DMS79 (cell line): ENCODE results near the gene SMYD3.
"Not testable (repeated sequence)": the region's sequence is repeated elsewhere in the genome, so short reads cannot be mapped to it uniquely, and the experiment has no call there.

Experiments used
- DNase-seq: peaks from one replicate; lab custom pipeline; 2025; lab: John Stamatoyannopoulos, UW

The SMYD3 gene

DNA sequence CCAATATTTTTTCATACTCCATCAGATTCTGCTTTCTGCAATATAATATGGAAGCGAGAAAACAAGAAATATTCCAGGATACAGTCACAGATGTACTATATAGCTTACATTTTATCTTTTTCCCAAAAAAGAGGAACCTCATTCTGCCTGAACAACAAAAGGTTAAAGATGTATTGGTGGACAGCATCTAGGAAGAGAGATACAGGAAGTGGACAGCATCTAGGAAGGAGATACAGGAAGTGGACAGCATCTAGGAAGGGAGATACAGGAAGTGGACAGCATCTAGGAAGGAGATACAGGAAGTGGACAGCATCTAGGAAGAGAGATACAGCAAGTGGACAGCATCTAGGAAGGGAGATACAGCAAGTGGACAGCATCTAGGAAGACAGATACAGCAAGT is 483.0 kb downstream of the SMYD3 start:
- not testable (repeated sequence) for DNase-seq

DNA sequence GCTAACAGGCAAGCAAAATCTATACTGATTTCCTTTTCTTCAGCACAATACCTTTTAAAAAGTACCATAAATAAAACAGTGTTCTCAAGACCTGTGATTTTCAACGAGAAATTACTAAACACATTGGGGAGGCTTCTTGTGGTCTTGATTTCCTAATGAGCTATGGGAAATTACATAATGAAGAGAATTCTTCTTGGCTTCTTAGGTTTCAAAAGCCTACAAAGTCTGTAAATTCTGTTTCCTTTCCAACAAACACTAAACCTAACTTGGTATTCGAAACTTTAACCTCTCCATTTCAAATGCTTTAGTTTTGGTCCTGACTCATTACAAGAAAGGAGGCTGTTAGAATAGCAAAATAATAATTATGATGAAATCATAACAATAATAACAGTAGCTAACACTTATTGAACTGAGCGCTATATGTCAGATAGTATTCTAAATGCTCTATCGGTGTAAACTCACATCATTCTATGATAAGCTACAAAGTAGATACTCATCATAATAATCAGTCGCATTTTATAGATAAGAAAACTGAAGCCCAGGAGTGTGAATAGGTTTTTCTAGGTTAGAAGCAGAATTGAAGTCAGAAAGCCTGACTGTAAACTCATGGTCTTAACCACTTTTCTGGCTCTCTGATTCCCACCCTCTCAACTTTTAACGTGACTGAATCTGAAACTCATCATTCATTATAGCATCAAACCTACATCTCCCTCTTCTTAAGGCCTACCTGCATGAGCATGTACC is 486.7 kb downstream of the SMYD3 start:
- DNase-seq, result no peak

DNA sequence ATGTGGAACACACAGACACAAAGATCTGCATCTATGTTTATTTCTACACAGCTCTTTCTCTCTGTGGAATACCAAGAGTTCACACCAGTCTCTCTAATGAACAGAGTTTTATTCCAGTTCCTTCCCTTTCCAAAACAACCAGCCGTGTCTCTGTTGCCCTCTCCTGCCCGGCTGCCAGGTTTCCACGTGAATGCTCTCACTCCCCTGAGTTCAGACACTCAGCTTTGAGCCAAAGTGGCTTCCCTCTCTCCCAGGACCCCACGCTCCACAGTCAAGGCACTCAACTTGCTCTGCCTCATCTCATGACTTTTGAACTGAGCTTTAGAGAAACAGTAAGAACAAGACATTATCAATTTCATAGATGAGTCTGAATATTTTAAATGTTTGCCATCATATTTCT is 488.9 kb downstream of the SMYD3 start:
- no peak for DNase-seq

DNA sequence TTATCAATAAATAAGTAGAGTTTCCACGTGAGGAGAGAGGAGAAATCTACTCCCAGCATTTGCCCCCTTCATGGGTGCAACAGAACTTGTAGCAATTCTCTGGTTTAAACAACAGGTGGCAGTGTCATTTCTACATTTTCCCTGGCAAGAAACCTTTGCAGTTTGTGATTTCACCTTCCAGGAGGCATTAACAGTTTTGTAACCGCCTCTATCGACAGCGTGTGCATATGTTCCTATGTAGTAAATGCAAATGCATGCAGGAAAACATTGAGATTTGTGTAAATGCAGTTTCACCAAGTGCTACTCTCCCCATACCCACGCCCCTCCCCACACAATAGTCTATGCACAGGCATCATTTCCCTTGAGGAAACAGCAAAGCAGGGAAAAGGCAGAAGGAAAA is 494.7 kb downstream of the SMYD3 start:
- DNase-seq, result no peak

DNA sequence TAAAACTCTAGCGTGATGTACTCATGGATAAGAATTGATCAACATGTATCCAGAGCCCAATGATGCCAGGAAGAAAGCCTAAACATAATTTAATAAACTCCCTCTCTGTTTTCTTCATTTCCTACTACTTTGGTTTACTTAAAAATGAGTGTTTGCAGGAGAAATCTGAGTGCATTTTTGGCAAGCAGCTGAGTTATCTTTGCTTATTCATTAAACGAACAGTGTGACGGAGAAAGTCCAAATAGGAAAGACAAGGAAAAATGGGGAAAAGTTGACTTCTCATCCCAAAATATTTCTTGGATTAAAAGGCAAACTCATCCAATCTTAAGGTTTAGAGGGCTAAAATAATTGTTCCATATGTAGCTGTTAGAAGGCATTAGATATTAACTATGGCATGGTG is 496.7 kb downstream of the SMYD3 start:
- no peak for DNase-seq

DNA sequence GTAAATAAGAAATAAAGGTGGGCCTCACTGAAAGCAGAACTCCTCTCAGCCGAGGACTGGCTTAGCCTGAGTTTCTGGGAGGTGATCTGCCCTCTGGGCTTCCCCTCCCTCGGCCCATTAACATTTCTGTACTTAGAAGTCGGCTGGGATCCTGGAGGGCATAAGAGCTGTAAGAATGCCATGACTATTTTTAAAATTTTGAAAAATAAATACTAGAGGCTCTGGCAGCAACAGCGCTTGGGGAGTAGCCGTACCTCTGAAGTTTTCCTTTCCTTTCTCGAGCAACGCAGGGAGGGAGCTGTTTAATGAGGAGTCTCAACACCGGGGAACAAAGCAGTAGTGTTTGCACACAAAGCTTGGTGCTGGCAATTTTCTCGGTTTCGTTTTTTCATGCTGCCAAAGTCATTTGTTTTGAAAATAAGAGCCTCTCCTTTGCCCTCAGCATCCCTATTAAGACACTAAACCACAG is 498.7 kb downstream of the SMYD3 start:
- no peak for DNase-seq

DNA sequence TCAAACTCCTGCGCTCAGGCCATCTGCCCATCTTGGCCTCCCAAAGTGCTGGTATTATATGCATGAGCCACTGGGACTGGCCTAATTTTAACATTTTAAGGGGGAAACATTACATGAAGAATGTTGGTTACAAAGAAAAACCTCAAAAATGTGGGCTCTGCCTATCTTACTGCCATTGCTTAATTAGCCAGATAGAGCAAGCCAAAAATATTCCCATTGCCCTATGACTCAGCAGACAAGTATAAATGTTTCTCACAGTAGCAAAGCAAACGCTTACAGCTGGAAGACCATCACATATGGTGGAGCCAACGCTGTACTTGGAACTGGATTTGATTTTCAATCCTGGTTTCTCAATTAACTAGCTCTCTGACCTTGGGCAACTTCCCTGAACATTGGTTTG is 502.0 kb downstream of the SMYD3 start:
- DNase-seq, result no peak

DNA sequence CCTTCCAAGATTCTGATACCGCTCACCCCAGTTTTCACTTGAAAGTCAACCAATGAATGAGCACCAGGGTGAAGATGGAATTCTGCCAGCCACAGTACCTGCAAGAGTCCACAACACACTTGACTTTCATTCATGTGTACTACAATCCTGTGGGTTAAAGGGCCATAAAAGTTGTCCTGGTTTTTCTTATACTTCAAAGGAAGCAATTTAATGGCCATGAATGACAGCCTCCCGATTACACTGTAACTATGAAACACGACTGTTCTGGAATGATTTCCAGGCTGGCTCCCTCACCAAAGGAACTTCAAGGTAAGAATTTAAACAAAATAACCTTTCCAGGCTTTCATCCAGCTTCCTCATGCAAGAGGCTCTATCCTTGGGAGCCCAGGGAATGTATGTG is 502.8 kb downstream of the SMYD3 start:
- peak; percentile 91 for DNase-seq

DNA sequence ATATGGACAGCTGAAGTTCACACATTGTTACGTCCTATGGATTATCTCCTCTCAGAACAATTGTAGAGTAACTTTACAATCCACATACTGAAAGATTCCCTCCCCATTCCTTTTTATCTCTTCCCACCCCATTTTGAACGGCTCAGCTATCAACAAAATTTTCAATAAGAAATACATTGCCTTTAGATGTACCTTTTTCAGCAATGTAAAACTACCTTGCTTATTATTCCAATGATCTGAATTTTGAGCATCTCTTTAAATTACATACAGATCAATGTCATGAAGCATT is 503.7 kb downstream of the SMYD3 start:
- no peak for DNase-seq

DNA sequence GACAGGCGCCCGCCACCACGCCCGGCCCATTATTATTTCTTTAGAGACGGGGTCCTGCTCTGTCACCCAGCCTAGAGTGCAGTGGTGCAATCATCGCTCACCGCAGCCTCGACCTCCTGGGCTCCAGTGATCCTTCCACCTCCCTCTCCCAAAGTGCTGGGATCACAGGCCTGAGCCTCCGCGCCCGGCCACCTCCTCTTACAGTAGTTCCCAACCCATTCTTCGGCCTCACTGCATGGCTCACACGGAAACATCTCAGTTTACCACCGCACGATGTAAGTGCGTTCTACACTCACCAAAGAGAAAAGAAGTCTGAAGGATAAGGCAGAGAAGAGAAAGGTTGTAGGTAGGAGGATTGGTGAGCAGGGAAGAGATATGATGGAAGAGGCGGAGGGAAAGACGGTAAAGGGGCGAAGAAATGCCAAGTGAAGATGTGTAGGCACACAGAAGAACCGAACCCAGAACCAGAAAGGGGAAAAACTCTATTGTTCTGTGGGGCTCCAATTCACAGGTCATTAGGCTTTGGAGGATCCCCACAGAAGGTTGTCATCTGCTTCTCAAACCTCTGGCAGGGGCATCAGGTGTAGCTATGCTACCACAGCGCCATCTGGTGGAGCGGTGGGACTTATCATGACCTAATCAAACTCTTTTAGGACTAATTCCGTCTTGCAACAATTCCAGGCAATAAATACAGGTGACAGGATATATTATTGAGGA is 504.2 kb downstream of the SMYD3 start:
- peak; percentile 62 for DNase-seq

DNA sequence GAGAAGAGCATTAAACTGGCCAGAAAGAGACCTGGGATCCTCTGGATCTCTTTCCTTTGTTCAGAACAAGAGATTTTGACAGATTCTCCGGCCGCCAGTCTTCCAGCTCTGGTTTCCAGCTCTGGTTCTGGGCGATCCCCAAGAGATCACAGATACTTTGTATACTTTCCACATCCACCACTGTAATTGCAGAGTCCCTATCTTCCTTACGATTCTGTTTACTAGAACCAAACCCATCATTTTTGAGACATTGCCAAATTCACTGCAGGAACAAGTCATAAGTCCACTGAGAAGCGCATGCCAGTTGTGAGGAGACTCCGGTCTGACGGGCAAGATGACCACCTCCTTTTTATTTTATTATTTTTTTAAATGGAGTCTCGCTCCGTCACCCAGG is 505.2 kb downstream of the SMYD3 start:
- DNase-seq, result no peak

DNA sequence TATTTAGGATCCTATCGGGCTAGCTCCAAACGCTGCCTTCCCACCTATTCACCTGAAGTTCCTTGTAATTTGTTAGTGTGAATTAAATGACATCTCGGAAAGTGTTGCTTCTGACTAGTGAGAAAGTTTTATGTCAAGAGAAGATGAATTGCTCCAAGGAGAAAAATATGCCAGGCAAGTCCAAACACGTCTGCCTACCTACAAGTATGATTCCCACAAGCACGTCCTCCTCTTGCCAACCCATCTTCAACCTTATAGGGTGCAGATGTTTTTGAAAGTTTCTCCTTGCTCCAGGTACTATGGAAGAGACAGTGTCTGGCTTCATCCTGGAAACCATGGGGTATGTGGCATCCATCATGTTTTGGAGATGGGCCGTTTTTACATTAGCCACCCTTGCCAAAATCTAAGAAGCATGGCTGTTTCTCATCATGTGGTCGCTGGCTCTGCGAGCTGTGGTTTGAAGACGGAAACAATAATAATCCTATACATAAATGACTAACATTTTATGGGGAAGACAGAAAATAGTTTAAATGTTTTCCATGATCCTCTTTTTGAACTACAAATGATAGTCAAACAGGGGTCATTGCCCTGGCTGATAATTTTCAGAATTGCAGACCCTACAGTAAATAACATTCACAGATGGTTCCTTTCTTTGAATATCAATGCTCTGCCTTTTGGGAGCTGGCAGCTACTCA is 505.8 kb downstream of the SMYD3 start:
- no peak for DNase-seq

DNA sequence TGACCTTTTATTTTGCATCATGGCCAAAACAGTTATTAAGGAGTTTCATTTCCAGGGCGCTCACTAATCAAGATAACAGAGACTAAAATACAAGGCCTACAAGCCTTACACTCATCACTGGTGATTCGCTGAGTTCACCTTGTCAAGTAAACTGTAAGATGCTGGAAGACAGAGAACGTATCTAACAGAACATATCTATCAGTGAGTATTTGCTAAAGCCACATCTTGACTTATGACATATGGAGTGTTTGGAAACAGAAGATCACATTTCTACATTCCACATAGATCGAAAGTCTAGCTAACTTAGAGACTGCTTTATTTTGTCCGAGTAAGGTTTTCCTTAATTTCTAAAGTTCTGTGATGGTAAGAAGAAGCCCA is 506.5 kb downstream of the SMYD3 start:
- DNase-seq, result no peak

DNA sequence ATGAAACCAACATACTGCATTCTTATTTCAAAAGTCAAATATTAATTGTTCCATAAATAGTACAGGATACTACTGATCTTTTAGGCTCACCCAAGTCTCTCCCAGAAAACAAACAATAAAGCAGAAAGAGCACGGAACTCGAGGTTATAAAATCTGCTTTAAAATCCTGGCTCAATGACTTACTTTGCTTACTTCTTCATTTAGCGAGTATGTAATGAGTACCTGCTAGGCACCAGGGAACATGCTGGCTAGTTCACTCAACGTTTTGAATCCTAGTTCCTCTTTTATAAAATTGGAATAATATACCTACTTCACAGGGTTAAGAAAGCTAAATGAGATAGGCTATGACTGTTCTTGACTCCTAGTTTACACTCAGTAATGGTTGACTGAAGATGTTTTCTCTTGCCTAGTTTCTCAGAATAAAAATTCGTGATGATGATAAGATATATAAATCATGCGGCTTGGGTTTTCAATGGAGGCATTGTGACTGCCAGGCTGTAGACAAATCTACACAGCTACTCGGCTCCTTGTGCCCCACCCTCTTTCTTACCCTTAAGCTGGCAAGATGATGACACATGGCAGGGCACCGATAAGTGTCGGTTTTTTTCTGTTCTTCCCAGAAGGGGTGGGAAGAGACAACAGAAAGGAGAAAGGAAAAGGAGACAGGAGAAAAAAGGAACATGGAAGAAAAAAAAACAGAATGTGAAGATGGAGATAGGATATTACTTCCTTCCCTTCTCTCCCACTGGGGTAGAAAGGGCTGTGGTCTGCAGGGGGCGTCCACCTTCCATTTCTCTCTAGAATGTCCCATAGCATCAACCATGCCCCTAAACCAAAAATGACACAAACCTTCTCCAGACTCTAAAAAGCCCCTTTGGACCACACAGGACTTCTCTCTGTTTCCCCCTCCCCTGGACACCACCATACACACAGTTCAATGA is 507.1 kb downstream of the SMYD3 start:
- no peak for DNase-seq

DNA sequence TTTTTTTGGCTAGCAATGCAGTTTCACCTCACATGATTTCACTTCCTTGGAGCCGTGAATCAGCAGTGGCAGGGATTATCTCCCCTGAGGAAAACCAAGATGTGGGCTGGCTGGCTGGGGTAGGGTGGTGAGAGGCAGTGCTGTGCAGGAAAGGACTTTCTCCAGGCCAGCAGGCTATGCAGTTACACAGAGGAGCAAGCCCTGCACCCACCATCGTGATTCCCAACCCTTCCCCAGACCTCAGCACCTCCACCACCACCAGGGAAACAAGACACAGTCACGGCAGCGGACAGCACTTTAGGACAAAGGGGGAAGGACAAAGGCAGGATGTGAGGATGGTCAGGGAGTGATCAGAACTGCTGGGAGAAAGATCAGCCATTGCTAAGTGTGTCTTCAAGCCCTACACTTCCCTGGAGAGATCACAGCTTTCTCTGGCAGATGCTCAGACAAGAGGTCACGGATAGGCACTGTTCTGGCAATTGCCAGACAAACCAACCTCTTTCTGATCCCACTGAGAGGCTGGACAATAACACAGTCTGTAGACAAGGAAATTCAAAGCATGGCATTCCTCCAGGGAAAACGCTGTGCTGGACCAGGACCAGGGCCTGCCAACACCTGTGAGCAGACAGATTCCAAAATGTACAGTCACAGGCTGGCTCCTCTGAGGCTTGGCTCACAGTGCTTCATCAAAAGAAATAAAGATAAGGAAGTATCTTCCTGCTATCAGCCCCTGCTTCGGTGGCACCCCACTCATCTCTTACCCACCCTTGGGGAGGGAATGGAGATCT is 509.4 kb downstream of the SMYD3 start:
- DNase-seq, result no peak

DNA sequence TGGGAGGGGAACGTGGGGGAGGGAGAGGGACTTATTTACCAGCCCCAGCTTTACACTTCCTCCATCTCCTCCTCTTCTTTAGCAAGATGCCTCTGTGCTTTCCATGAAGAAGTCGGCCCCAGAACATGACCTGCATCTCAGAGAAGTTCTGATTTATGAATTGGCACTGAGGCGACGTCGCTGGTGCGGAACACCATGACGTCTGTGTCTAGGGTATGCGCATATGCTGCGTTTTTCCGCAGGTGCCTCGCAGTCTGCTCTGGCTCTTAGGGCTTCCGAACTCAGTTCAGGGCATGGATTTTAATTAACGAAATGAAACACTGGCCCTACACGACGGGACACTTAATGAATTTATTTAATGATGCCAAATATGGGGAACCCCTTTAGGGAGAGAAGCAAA is 510.3 kb downstream of the SMYD3 start:
- DNase-seq, result no peak

DNA sequence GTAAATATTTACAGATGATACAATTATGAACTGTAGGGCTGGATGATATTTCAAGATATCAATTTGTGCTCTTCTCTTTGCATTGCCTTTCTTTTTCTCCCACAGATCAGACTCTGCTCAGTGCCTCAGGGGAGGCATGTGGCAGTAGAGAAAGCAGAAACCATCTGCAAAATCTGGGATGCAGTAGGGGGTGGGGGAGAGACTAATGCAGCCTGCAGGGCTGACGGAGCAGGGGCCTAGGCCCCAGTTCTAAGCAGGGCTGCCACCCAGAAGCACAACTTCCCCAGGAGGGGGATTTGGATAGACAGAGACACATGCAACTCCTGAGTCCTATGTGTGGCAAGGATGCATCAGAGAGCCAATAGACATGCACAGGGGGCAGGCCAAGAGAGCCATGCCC is 511.6 kb downstream of the SMYD3 start:
- DNase-seq, result no peak

DNA sequence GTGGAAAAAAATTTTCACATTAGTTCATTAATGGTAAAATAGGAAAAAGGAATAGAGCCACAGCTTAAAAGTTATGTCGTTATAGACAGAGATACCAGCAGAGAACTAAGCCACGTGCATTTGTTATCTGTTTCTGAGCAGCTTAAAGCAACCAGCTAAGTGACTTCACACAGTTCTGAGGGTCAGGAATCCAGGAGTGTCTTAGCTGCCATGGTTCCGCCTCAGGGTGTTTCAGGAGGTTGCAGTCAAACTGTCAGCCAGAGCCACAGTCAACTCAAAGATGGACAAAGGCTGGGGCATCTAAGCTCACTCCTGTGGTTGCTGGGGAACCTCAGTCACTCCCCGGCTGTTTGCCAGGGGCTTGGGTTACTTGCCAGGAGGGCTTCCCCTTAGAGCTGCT is 515.8 kb downstream of the SMYD3 start:
- no peak for DNase-seq

DNA sequence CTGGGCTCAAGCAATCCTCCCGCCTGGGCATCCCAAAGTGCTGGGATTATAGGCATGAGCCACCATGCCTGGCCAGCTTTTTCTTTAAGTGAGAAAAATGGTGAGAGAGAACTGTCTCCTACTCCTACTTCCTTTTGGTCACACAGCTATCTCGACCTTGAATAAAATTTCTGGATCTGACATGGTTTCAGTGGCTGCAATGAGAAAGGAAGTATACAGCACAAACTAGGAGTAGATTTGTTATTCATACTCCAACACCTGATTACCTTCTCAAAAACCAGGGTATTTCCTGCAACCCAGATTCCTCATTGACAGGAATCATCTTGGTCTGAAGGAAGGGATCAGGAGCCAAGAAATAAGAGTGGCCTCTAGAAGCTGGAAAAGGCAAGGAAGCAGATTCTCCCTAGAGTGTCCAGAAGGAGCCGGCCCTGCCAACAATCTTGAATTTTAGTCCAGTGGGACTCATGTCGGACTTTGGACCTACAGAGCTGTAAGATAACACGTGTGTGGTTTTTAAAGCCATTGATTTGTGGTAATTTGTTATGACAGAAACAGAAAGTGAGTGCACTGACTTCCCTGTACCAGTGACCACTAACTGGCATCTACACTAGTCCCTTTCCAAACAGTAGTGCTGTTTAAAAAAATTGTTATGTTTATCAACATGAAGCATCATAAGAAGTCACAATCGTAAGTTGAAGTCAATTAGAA is 516.6 kb downstream of the SMYD3 start:
- DNase-seq, result no peak

DNA sequence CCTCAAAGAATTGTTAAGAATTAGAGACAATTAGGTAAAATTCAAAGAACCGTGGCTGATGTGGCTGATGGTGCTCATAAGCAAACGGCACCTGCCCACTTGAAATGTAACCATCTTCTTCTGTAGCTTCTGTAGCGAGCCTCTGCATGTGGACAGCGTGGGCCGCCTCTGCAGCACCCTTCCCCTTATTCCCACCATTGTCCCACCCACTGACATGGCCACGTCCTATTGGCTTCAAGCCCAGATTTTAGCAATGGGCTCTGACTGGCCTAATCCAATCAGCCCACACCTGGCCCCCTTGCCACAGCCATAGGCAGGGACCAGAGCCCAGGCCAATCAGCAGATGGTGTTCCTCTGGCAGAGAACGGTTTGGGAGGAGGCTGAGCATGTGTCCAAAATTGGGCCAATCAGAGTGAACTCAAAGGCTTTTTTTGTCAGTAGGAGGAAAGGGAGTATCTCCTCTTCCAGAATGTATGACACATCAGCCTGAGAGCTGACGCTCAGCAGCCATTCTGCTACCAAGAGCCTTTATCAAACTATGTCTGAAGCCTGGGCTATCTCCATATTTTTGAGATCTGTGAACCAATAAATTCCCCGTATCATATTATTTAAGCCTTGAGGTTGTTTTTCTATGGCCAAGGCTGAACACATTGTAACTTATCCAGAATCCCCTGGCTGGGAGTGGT is 518.5 kb downstream of the SMYD3 start:
- DNase-seq, result peak; percentile 27
